ENCODE results near the gene TAPT1.

GRCh38 chr4:16155528-16156169 lies 70.6 kb downstream of the TAPT1 start:
- TF ChIP-seq TOE1 (IDR thresholded peaks at IDR 0.05; ENCODE audit: borderline replicate concordance) (no peak), TOE1 (CRISPR knock-in tag; IDR thresholded peaks at IDR 0.05; ENCODE audit: borderline replicate concordance, low read depth) (no peak), POLR3G (IDR thresholded peaks at IDR 0.05; ENCODE audit: extremely low read depth, insufficient read length, insufficient replicate concordance) (no peak)

All from K562 (cell line).